ENCODE results near the gene GNAS-AS1.
A peak's percentile ranks its signal among the peaks of the same experiment; 100 is the strongest.

The GNAS-AS1 gene

DNA sequence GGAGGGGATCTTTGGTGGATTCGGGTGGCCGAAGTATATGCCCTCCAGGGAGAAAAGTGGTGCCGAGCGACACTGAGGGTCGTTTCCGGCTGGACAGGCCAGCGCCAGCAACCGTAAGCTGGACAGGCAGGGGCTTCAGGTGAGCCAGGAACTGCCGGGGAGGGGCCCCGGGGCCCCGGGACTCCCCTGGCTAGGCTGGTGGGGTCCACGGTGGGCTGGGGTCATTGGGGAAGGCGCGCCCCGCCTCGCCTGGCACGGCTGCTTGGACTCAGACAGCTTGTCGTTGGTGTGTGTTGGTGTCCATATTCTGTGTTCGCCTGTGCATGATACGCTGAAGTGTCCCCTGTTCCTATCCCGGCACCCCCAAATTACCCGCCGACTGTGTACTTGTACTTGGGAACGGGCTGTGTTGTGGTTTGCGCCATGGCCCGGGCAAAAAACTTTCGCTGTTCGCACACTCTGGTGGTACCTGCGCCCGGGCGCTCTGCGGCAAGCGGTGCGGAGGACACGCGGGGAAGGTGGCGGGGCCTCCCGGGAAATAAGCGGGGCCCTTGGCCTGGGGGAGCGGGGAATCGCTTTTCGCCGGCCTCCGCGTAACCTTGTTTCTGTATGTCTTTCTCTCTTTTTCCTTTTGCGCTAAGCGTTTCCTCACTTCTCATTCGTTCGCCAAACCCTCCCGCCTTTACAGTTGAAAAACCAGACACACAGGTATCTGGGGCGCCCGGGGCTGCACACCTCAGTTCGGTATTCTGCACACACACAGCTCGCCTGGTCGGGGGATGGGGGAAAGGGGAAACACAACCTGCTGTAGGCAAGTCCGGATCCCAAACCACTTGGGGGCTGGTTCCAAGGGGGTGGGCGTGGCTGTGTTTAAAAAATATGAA, 5.0 kb upstream of the GNAS-AS1 start:
- no peak for DNase-seq

- DNase-seq, result peak; percentile 27
Measured at GRCh38 chr20:58854638-58855471, 4.2 kb upstream of the GNAS-AS1 start.

- no peak for DNase-seq
Measured at GRCh38 chr20:58853976-58854637, 3.4 kb upstream of the GNAS-AS1 start.

DNA sequence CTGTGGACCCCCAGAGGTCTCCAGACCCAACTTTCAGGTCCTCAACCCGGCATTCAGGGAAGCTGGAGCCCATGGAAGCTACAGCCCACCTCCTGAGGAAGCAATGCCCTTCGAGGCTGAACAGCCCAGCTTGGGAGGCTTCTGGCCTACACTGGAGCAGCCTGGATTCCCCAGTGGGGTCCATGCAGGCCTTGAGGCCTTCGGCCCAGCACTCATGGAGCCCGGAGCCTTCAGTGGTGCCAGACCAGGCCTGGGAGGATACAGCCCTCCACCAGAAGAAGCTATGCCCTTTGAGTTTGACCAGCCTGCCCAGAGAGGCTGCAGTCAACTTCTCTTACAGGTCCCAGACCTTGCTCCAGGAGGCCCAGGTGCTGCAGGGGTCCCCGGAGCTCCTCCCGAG, 2.8 kb upstream of the GNAS-AS1 start:
- DNase-seq, result no peak

DNA sequence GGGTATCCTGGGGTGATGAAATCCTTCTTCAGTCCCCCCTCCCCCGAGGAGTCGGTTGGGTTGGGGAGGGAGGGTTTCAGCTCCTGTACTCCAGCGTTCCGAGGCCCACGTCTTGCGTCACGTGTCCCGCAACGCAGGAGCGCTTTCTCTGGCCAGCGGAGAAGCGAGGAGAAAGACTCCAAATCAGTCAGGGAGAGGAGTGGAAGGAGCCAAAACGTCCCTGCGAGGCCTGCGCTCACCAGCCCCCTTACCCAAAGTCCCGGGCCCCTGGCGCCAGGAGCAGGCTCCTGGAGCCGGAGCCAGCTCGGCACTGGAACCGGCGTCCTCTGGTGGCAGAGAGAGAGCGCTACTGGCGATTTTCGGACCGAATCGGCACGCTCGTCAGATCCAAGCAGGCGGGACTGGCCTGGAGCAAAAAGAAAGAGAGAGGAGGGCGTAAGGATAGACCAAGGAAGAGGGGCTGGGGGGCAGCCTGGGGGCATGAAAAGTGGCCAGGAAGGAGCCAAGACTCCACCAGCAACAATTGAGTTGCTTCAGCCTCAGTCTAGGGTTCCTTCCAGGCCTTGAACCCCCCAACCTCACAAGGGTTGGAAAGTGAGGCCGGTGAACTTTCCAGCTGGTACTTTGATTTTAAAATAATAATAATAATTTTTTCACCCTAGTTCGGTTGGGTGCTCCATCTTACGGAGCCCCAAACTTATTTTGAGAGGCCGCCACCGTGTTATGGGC, 2.0 kb upstream of the GNAS-AS1 start, which contains the start of gene GNAS:
Gene GNAS (plus strand): TSS at position 174 of the 729 bp plus-strand sequence.
- DNase-seq, result peak; percentile 73

DNA sequence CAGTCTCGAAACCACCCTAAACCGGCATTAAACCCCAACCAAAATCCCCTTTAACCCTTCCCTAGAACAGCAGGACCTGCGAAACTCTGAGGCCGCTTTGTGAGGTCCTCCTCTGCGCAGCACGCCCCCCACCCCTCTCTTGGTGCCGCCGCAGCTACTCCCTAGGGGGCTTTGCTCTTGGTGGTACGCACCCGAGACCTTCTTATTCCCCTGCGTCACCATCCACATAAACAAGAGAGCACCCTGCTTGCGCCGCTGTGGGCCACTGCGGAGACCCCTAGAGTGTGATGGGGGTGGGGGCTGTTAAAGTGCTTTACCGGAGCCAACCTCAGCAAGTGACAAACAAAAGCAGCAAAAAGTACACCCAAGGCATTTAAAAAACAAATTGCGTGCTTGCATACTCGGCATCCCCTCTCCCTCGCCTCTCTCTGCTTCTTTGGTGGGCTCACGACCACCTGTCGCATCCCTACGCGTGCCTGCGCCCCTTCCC, 1.3 kb upstream of the GNAS-AS1 start:
- DNase-seq, result no peak

DNA sequence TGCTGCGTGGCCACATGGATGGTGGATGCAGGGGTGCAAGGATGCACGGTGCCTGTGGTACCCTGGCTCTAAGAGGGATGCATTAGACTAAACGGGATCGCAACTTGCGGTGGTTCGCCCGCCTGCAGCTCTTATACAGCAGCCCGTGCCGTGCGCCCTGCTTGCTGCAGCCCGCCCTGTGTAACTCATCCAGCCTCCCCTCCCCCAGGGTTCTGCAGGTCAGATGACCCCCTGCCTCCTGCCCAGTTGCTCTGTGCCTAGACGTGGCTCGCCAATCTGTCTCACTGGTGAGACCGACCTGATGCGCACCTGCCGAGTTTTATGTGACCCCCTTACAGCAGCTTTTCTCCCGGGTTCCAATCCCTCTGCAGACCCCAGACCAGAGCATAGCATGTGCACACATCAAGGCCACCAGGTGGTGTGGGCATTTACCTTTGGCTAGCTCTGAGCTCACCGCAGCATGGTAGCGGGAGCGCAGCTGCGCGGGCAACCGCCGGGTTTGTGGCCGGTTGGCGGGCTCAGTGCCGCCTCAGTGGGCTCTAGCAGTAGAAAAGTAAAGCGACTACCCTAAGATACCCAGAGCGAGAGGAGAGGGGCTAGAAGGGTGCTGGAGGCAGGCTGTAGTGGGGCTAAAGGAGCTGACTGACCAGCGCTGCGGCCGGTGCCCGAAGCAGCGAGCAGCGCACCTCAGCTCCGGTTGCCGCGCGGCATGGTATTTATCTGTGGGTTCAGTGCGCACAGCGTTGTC, 693 bp upstream of the GNAS-AS1 start:
- peak; percentile 30 for DNase-seq

GRCh38 chr20:58847463-58847862, 3.2 kb downstream of the GNAS-AS1 start:
- DNase-seq, result no peak

GRCh38 chr20:58845706-58846105, 5.0 kb downstream of the GNAS-AS1 start:
- DNase-seq, result no peak

DNA sequence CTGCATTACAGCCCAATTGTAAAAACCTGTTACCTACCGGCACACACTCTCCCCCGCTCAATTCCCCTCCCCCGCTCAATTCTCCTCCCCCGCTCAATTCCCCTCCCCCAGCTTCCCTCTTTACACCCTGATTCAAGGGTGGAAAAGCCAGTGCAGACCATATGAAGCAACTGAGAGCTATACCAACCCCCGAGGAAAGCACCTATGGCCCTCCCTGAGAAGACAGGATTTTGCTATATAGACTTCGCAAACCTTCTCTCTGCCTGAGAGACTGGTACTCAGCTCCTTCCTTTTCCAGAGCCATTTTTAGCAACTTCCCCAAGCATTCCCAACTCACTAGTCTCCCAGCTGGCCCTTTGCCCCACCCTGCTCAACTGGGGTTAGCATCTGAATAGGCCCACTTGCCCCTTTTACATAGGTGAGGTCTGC, 7.6 kb downstream of the GNAS-AS1 start:
- no peak for DNase-seq

GRCh38 chr20:58842276-58842675, 8.4 kb downstream of the GNAS-AS1 start:
- DNase-seq, result no peak

DNA sequence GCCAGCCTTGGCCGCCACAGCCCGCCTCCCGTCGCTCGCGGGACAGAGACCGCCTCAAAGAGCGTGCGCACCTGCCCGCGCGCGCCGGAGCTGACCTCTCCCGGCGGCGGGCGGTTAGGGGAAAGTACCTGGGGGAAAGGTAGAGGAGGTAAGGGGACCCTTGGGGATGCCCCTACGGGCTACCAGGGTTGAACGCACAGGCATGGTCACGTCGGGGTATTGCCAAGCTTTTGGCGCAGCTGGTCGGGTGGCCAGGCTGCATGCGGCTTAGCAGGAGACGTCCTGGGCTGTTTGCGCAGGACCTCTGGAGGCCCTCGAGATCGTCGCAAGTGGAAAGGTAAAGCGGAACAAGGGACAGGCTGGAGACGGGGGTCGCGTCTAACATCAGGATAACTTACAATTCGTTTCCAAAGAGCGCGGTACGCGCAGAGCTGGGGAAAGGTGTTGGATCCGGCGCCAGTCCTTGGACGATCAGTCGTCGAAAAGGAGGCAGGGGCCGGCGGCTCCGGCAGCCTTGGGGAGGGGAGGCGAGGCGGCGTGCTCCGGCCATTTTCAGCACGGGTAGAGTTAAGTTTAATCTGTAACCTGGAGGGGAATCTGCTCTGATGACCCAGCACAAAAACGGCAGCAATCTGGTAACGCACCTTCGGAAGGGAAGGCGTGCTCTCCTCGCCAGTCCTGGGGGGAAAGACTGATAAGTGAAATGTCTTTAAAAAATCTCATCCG, 9.0 kb downstream of the GNAS-AS1 start:
- DNase-seq, result no peak

- DNase-seq, result no peak
Measured at GRCh38 chr20:58840816-58841538, 9.7 kb downstream of the GNAS-AS1 start.

GRCh38 chr20:58839991-58840747, 10.5 kb downstream of the GNAS-AS1 start:
- DNase-seq, result no peak

DNA sequence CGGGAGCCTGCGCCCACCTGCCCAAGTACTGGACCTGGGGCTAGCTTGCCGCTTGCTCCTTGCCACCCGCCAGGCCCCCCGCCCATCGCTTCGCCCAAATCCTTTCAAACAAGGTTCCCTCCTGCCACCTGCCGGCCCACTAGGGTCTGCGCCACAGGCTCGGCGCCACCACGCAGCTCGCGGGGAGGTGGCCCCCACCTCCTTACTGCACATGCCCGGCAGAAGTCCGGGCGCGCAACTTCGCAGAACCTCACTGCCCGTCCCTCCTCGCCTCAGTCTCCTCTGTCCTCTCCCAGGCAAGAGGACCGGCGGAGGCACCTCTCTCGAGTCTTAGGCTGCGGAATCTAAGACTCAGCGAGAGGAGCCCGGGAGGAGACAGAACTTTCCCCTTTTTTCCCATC, 11.2 kb downstream of the GNAS-AS1 start:
- DNase-seq, result peak; percentile 63

DNA sequence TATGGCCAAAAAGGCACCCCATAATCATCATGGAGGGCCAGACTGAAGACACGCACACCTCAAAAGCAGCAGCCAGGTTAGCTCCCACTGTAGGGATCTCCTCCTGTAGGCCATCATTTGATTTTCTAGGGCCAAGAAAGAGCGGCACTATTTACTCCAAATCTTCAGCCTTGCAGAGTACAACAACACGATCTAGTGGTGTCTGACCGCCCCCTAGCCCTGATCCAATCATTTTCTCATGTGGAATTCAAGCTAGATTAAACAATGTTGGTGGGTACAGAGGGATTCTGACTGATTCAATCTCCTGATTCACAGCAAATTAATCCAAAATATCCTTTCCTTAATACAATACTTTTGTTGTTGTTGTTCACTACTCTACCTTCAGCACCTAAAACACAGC, 12.5 kb downstream of the GNAS-AS1 start:
- no peak for DNase-seq

GRCh38 chr20:58837717-58838116, 13.0 kb downstream of the GNAS-AS1 start:
- no peak for DNase-seq

GRCh38 chr20:58836616-58837204, 14.0 kb downstream of the GNAS-AS1 start:
- no peak for DNase-seq

GRCh38 chr20:58835231-58835630, 15.5 kb downstream of the GNAS-AS1 start:
- DNase-seq, result no peak

Measured in stimulated activated CD8-positive, alpha-beta memory T cell treated with anti-CD3 and anti-CD28 coated beads, Interleukin-4, amount 100 ng/mL, for 48 hours (primary cell).